H1 (cell line): ENCODE data around the gene TTC21A. TPM values are rescaled to one million over a fixed set of nuclear protein-coding genes. Genes with fewer than 3 reads are reported as not detected.

Experiments used
- CTCF ChIA-PET: fragments of 300-600 bp; sonication (Branson Sonifier 250); formaldehyde crosslinking; loops from one replicate; lab custom pipeline; 2021; ENCODE audit not compliant: partially characterized antibody; lab: Charles Lee
- POLR2A ChIA-PET: fragments of 300-600 bp; sonication (Branson Sonifier 250); formaldehyde crosslinking; loops from one replicate; lab custom pipeline; 2021; ENCODE audit warnings: inconsistent platforms; ENCODE audit not compliant: partially characterized antibody; lab: Charles Lee
- DNase-seq, 2 experiments: peaks; one replicate each; pipeline versions ENCODE4 v3.0.0 to v3.0.0-alpha.2; 2010 to 2022; ENCODE audit warnings: low spot score in 2 of 2, low read depth in 1 of 2, mixed read lengths in 1 of 2
- FAIRE-seq: peaks from 2 replicates; lab custom pipeline; 2011; peaks lifted over from hg19 to GRCh38; lab: Jason Lieb, UNC
- H2AFZ ChIP-seq: 2 replicates; pipeline ENCODE4 v1.8.1; 2012; ENCODE audit warnings: low read length, inconsistent platforms
- H2AK5ac ChIP-seq: 2 replicates; pipeline ENCODE4 v1.6.1; 2013; ENCODE audit warnings: low read depth, low read length
- H2BK120ac ChIP-seq: replicated peaks from 2 replicates; pipeline ENCODE3; 2013; ENCODE audit warnings: low read depth, low read length, inconsistent platforms
- H2BK12ac ChIP-seq: 2 replicates; pipeline ENCODE4 v1.6.1; 2013; ENCODE audit warnings: low read depth, low read length
- H2BK15ac ChIP-seq: 2 replicates; pipeline ENCODE4 v1.6.1; 2013; ENCODE audit warnings: low read length
- H2BK20ac ChIP-seq: 2 replicates; pipeline ENCODE4 v1.6.1; 2013; ENCODE audit warnings: low read length
- H2BK5ac ChIP-seq: 2 replicates; pipeline ENCODE4 v1.6.1; 2013; ENCODE audit warnings: low read depth, low read length
- H3K14ac ChIP-seq: 2 replicates; pipeline ENCODE4 v1.6.1; 2013; ENCODE audit warnings: inconsistent platforms; ENCODE audit not compliant: insufficient read length
- H3K18ac ChIP-seq: 2 replicates; pipeline ENCODE4 v1.6.1; 2013; ENCODE audit warnings: low read length; ENCODE audit errors: extremely low read depth
- H3K23ac ChIP-seq: 2 replicates; pipeline ENCODE4 v1.6.1; 2013; ENCODE audit warnings: inconsistent platforms; ENCODE audit not compliant: insufficient read length
- H3K23me2 ChIP-seq: 2 replicates; pipeline ENCODE4 v1.6.1; 2013; ENCODE audit warnings: low read depth, low read length
- H3K27ac ChIP-seq: 2 replicates; pipeline ENCODE4 v1.6.1; 2011; ENCODE audit warnings: low read depth, low read length, inconsistent platforms
- H3K27me3 ChIP-seq, 4 experiments: replicated peaks in 1 of 4; 1 replicate in 1 of 4; 2 replicates in 3 of 4; pipeline versions ENCODE4 v1.6.1 to v1.8.1; 2011 to 2013; ENCODE audit warnings: low read length in 3 of 4, mild to moderate bottlenecking in 3 of 4, inconsistent platforms in 2 of 4, mixed read lengths in 2 of 4, moderate library complexity in 1 of 4; ENCODE audit not compliant: control insufficient read depth in 3 of 4, insufficient read depth in 3 of 4; ENCODE audit errors: extremely low read depth in 1 of 4
- H3K36me3 ChIP-seq, 4 experiments: 2 replicates each; pipeline versions ENCODE4 v1.6.1 to v1.8.1; 2011 to 2013; ENCODE audit warnings: mild to moderate bottlenecking in 4 of 4, low read length in 3 of 4, moderate library complexity in 2 of 4, control low read depth in 1 of 4, inconsistent platforms in 1 of 4; ENCODE audit not compliant: insufficient read depth in 4 of 4, control insufficient read depth in 2 of 4
- H3K4ac ChIP-seq: replicated peaks from 2 replicates; pipeline ENCODE3; 2013; ENCODE audit warnings: low read length, low read depth, mixed read lengths, inconsistent platforms; ENCODE audit not compliant: insufficient read length
- H3K4me1 ChIP-seq, 4 experiments: replicated peaks in 1 of 4; 1 replicate in 1 of 4; 2 replicates in 3 of 4; pipeline versions ENCODE4 v1.6.1 to v1.8.1; 2011 to 2013; ENCODE audit warnings: low read length in 3 of 4, inconsistent platforms in 2 of 4, mixed read lengths in 1 of 4; ENCODE audit not compliant: insufficient read depth in 4 of 4, control insufficient read depth in 3 of 4
- H3K4me2 ChIP-seq, 2 experiments: 2 replicates each; pipeline versions ENCODE4 v1.6.1 to v1.8.1; 2011 to 2013; ENCODE audit warnings: low read depth in 2 of 2, low read length in 2 of 2, control low read depth in 1 of 2, inconsistent platforms in 1 of 2, mild to moderate bottlenecking in 1 of 2; ENCODE audit not compliant: insufficient read depth in 1 of 2
- H3K4me3 ChIP-seq, 4 experiments: fragments of 200-600, 300-600 bp in 1 of 4; sonication (generic), shearing (Covaris generic), sonication (Bioruptor Twin) in 1 of 4; 2 replicates each; pipeline versions ENCODE4 v1.5.1 to v1.8.1; 2011 to 2016; ENCODE audit warnings: low read length in 4 of 4, low read depth in 3 of 4, control low read depth in 2 of 4, inconsistent platforms in 2 of 4, mild to moderate bottlenecking in 2 of 4, mixed read lengths in 1 of 4, moderate library complexity in 1 of 4; ENCODE audit not compliant: insufficient read depth in 2 of 4; ENCODE audit errors: extremely low read depth in 1 of 4
- H3K56ac ChIP-seq: replicated peaks from 2 replicates; pipeline ENCODE3; 2013; ENCODE audit warnings: low read depth, mild to moderate bottlenecking, mixed read lengths, low read length, inconsistent platforms; ENCODE audit not compliant: insufficient read length
- H3K79me1 ChIP-seq: 2 replicates; pipeline ENCODE4 v1.6.1; 2013; ENCODE audit warnings: low read depth, low read length, control low read depth
- H3K79me2 ChIP-seq, 2 experiments: 2 replicates each; pipeline versions ENCODE4 v1.6.1 to v1.8.1; 2012 to 2013; ENCODE audit warnings: low read length in 2 of 2, mild to moderate bottlenecking in 2 of 2, inconsistent platforms in 1 of 2; ENCODE audit not compliant: insufficient read depth in 2 of 2, control insufficient read depth in 1 of 2
- H3K9ac ChIP-seq, 4 experiments: replicated peaks in 1 of 4; 1 replicate in 1 of 4; 2 replicates in 3 of 4; pipeline versions ENCODE4 v1.6.1 to v1.8.1; 2011 to 2013; ENCODE audit warnings: low read depth in 3 of 4, low read length in 3 of 4, control low read depth in 2 of 4, mild to moderate bottlenecking in 2 of 4, moderate library complexity in 2 of 4, inconsistent platforms in 1 of 4; ENCODE audit errors: extremely low read depth in 1 of 4
- H3K9me3 ChIP-seq, 2 experiments: 2 replicates each; pipeline versions ENCODE4 v1.6.1 to v1.8.1; 2012 to 2013; ENCODE audit warnings: mild to moderate bottlenecking in 2 of 2, moderate library complexity in 2 of 2, control low read depth in 1 of 2, inconsistent platforms in 1 of 2, low read depth in 1 of 2, low read length in 1 of 2, mixed read lengths in 1 of 2; ENCODE audit not compliant: insufficient read depth in 2 of 2
- H4K20me1 ChIP-seq, 2 experiments: replicated peaks in 1 of 2; 2 replicates each; pipeline versions ENCODE3 to v1.8.1; 2011 to 2013; ENCODE audit warnings: inconsistent platforms in 2 of 2, low read length in 2 of 2, mild to moderate bottlenecking in 1 of 2; ENCODE audit not compliant: insufficient read depth in 2 of 2, control insufficient read depth in 1 of 2
- H4K5ac ChIP-seq: 2 replicates; pipeline ENCODE4 v1.6.1; 2013; ENCODE audit warnings: low read length, low read depth, mixed read lengths, inconsistent platforms; ENCODE audit not compliant: insufficient read length
- H4K8ac ChIP-seq: 2 replicates; pipeline ENCODE4 v1.8.0; 2013; ENCODE audit warnings: mild to moderate bottlenecking, moderate library complexity, low read length, inconsistent platforms; ENCODE audit not compliant: insufficient read depth; ENCODE audit errors: extremely low read depth
- H4K91ac ChIP-seq: replicated peaks from 2 replicates; pipeline ENCODE3; 2013; ENCODE audit warnings: low read length, mixed read lengths, inconsistent platforms; ENCODE audit not compliant: insufficient read length
- CBX5 ChIP-seq: fragments of 300-800, 300-1000 bp; sonication (generic); IDR thresholded peaks from 2 replicates; pipeline ENCODE4 v1.7.1; 2016; ENCODE audit warnings: antibody characterized with exemption, low read length, low read depth
- GABPA ChIP-seq: IDR thresholded peaks from 2 replicates; pipeline ENCODE4 v1.6.1; 2011; ENCODE audit warnings: mild to moderate bottlenecking, low read length, moderate library complexity, borderline replicate concordance; ENCODE audit not compliant: insufficient read depth
- JUND ChIP-seq: IDR thresholded peaks from 2 replicates; pipeline ENCODE4 v1.6.1; 2011; ENCODE audit warnings: mild to moderate bottlenecking, improper control_type of control experiment, low read length
- NANOG ChIP-seq: IDR thresholded peaks from 2 replicates; pipeline ENCODE4 v1.6.1; 2011; ENCODE audit warnings: low read length, low read depth, mild to moderate bottlenecking, inconsistent platforms; ENCODE audit not compliant: insufficient read depth, poor library complexity, severe bottlenecking
- RBBP5 ChIP-seq: IDR thresholded peaks from 2 replicates; pipeline ENCODE4 v1.7.1; 2012; ENCODE audit warnings: low read depth, mild to moderate bottlenecking, inconsistent platforms, low read length, moderate library complexity, borderline replicate concordance
- RFX5 ChIP-seq: IDR thresholded peaks from 2 replicates; pipeline ENCODE4 v1.6.1; 2011; ENCODE audit warnings: low read depth, low read length, improper control_type of control experiment, borderline replicate concordance
- SP4 ChIP-seq: IDR thresholded peaks from 2 replicates; pipeline ENCODE4 v1.6.1; 2012; ENCODE audit warnings: low read length, inconsistent platforms
- TAF1 ChIP-seq: IDR thresholded peaks from 2 replicates; pipeline ENCODE4 v1.6.1; 2011; ENCODE audit warnings: mild to moderate bottlenecking, low read depth, low read length
- TBP ChIP-seq: IDR thresholded peaks from 2 replicates; pipeline ENCODE4 v1.6.1; 2011; ENCODE audit warnings: low read depth, low read length, improper control_type of control experiment
- WGBS, 2 experiments: shearing (Covaris generic) in 1 of 2; methylation state at CpG; one replicate each; pipeline versions ENCODE4 v1.1.6 to v1.1.7; 2013 to 2015; ENCODE audit warnings: low lambda C conversion rate in 2 of 2, mixed read lengths in 2 of 2, inconsistent platforms in 1 of 2, low coverage in 1 of 2, missing lambda C conversion rate in 1 of 2; ENCODE audit not compliant: insufficient replicate concordance in 2 of 2, insufficient coverage in 1 of 2, insufficient read length in 1 of 2; ENCODE audit errors: extremely low coverage in 1 of 2, missing lambda C conversion rate in 1 of 2; 5-methylcytosine and 5-hydroxymethylcytosine counted together
- polyA plus RNA-seq, 7 experiments: library from polyadenylated mRNA; depleted of rRNA in 3 of 7; stranded (reverse) in 5 of 7; unstranded in 2 of 7; fragments of >200 nt in 5 of 7; fragments of 200-250 nt in 2 of 7; gene quantifications; 1 replicate in 5 of 7; 2 replicates in 1 of 7; 4 replicates in 1 of 7; pipeline versions ENCODE4 v1.2.1 to v1.2.3, GENCODE V29; 2011 to 2013; ENCODE audit warnings: missing spikeins in 2 of 7, mixed read lengths in 2 of 7
- total RNA-seq: library from RNA; stranded (reverse); fragmentation: NEBNext Ultra II Directional; extraction: Animal tissue kit (Norgen Biotek cat#: 25700); gene quantifications from 2 replicates; pipeline ENCODE4 v1.2.1, GENCODE V29; 2021
- TF ChIP-seq, protein P1 (sequence below), 3 experiments: IDR thresholded peaks; 1 replicate in 2 of 3; 2 replicates in 1 of 3; pipeline versions ENCODE4 v1.5.1 to v1.6.1; 2011; ENCODE audit warnings: low read length in 3 of 3, mild to moderate bottlenecking in 3 of 3, inconsistent platforms in 2 of 3, low read depth in 1 of 3, moderate library complexity in 1 of 3; ENCODE audit not compliant: insufficient read depth in 1 of 3; ENCODE audit errors: control extremely low read depth in 1 of 3

The TTC21A gene
- total and polyA plus RNA-seq, 2 of the 8 experiments (the other 6 are each of a cell fraction or from before 2014, with no cell fraction given) = 2.3 to 2.8 TPM

DNA sequence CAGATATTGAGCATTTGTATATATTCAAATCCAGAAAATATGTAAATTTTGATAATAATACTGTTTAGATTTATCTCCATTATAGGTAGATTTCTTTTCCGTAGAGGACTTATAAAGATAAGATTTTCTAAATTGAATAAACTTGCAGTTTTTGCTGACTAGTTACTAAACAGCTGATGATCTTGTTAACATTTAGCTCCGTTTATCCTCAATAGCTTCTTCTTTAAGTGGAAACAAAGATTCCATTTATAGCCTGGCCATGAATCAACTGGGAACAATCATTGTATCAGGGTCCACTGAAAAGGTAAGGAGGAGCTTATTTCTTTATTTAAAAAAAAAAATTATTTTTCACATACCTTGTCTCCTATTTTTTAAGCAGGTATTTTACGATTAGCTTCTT is 38.9 kb upstream of the TTC21A start:
- Histone ChIP-seq H3K79me1 (no peaks in the 10 kb centered on the region), H3K27ac (no peak overlapping the region), H2BK120ac (no peak overlapping the region), H3K18ac (no peak overlapping the region), H3K9me3 (no peaks in the 10 kb centered on the region), H3K23me2 (no peaks in the 10 kb centered on the region), H2BK15ac (no peak overlapping the region), H3K4me2 (no peak overlapping the region), H3K56ac (no peak overlapping the region), H2AFZ (no peak overlapping the region), H3K4me1 (no peaks in the 10 kb centered on the region), H3K23ac (no peak overlapping the region), H2BK20ac (no peak overlapping the region), H3K9ac (no peak overlapping the region), H3K4me3 (no peak overlapping the region), H2AK5ac (no peak overlapping the region), H3K27me3 (no peaks in the 10 kb centered on the region), H4K91ac (no peak overlapping the region), H3K14ac (no peak overlapping the region), H2BK5ac (no peak overlapping the region), H3K79me2 (peaks cover 0 to 11% of the 10 kb centered on the region in 2 experiments; a peak in 2 of 4 replicates), H3K4ac (no peak overlapping the region), H4K8ac (no peak overlapping the region), H2BK12ac (no peak overlapping the region), H3K36me3 (peaks cover 0 to 46% (median 29%) of the 10 kb centered on the region in 4 experiments; a peak in 7 of 8 replicates), H4K5ac (no peak overlapping the region), H4K20me1 (peaks cover 0 to 2% of the 10 kb centered on the region in 2 experiments)
- TF ChIP-seq CBX5 (no peak), TBP (no peak), SP4 (no peak), GABPA (no peak), TAF1 (no peak), RFX5 (no peak), NANOG (no peak), JUND (no peak), RBBP5 (no peak)
- TF ChIP-seq, protein P1, sequence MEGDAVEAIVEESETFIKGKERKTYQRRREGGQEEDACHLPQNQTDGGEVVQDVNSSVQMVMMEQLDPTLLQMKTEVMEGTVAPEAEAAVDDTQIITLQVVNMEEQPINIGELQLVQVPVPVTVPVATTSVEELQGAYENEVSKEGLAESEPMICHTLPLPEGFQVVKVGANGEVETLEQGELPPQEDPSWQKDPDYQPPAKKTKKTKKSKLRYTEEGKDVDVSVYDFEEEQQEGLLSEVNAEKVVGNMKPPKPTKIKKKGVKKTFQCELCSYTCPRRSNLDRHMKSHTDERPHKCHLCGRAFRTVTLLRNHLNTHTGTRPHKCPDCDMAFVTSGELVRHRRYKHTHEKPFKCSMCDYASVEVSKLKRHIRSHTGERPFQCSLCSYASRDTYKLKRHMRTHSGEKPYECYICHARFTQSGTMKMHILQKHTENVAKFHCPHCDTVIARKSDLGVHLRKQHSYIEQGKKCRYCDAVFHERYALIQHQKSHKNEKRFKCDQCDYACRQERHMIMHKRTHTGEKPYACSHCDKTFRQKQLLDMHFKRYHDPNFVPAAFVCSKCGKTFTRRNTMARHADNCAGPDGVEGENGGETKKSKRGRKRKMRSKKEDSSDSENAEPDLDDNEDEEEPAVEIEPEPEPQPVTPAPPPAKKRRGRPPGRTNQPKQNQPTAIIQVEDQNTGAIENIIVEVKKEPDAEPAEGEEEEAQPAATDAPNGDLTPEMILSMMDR (IDR thresholded peaks at IDR 0.05; ENCODE audit: control extremely low read depth in 1 of 3, insufficient read depth in 1 of 3, low read depth in 1 of 3, low read length in 3 of 3) = no peak
- ChIA-PET CTCF (interaction anchor here (0.6 to 1.6 kb wide), 3 partner anchors 19 to 435 kb away, joined by 4 to 5 read pairs (median 5); no protein-coding TSS in a partner anchor), POLR2A (interaction anchor here (1.4 kb wide), 1 partner anchor 10 kb away, joined by 4 read pairs; no protein-coding TSS in a partner anchor)
- FAIRE-seq (no peak), DNase-seq (no peak)
- WGBS, 2 experiments = 92% methylated on average over 3 of the region's 3 CpGs; no CpG with 5 or more reads in 1 of the 2 experiments
